Dermis blood vessel endothelial cell (primary cell): ENCODE measurements around the gene TMEM161B. TPM values are rescaled to one million over a fixed set of nuclear protein-coding genes. Genes with fewer than 3 reads are reported as not detected.
"Not testable (repeated sequence)": the region's sequence is repeated elsewhere in the genome, so short reads cannot be mapped to it uniquely, and the experiment has no call there.

Experiments used
- DNase-seq: peaks from one replicate; pipeline ENCODE4 v3.0.0; 2010
- total RNA-seq: library from RNA; depleted of rRNA; stranded (reverse); fragments of >200 nt; gene quantifications from 2 replicates; pipeline ENCODE4 v1.2.3, GENCODE V29; 2014

TMEM161B gene
- total RNA-seq, 1 donor from 2014 or later, result 12.3 TPM

DNA sequence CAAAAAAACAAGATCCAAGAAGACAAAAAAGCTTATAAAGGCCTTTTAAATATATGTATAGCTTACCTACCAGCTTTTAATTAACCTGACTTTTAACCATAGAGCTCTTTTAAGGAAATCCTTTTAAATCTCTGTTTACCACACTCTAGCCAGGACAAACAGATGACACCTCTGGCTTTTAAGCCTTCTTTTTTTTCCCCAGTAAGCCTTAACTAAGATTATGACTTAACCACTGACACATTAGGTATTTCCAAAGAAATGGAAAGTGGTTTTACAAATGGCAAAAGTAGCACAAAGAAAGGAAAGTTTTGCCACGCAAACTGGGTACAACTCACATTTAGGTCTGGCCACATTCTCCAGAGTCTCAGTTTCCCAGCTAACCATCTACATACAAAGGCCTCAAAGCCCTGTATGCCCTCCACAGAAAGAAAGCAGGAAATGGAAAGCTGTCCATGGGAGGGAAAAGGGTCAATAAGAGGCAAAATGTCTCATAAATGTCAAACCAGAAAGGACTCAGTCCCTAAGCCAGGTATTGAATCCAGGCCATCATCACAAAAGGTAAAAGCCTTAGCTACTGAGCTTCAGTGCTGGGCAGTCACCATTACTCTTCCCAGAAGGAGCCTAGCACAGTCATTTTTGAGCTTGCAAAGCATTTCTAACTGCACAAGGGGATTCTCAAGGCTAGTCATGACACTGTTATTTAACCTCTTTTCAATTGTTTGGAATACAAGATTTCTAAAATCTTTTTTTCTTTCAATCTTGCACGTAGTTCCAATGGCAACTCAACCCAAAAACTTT, 19.7 kb downstream of the TMEM161B start:
- no peak for DNase-seq

DNA sequence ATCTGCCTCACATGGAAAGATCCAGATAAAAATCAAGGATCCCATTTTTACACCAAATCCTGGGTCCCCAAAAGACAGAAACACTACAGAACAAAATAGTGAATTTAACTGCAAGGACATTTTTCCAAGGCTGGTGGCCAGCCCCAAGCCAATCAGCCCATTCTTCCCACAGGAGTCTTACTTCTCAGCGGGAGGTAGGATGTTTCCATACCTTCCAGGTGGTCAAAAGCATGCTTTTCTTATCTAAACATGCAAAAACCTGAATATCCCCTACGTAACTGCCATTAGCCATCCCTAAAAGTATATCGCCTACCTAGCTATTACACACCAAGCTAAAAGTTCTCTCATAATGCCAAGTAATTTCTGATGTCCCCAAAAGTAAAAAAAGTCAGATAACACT, 20.6 kb downstream of the TMEM161B start:
- no peak for DNase-seq

DNA sequence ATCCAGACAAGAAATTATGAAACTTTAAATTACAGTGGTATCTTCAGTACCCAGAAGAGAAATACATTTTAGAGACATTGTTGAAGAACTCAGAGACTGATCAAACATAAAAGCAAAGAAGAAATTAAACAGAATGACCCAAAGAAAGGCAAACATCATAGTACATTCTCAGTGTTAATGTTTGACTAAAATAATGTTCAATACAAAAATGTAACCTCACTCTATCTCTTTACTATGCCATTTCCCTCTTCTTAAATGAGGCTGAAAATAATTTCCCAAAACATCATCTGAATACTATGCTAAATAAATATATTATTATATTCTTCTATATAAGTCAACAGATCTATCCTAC, 22.8 kb downstream of the TMEM161B start:
- no peak for DNase-seq

DNA sequence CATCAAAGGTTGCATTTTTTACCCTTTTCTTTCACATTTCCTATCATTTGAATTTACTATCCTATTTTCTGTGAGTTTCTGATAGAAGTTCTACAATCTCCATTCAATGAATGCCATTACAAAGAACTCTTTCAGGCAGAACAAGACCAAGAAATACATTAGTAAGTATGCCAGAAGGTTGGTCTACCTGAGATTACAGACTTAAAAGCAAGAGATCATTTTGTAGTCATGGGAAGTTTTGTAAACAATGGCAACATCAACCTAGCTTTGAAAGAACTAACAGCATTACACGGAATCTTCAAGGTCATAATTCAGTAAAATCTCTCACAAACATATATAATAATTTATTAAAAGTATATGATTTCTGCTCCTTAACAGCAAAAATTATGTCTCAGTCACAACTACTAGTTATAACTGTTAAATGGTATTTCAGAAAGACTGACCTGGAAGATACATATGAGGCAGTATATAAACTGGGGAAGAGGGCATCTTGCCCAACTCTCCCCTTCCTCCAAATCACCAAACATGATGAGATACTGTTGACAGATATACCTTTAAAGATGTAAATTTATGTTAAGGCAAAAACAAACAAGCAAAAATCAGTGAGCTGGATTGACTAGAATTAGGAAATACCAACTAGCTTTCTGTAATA, 23.3 kb downstream of the TMEM161B start:
- no peak for DNase-seq

DNA sequence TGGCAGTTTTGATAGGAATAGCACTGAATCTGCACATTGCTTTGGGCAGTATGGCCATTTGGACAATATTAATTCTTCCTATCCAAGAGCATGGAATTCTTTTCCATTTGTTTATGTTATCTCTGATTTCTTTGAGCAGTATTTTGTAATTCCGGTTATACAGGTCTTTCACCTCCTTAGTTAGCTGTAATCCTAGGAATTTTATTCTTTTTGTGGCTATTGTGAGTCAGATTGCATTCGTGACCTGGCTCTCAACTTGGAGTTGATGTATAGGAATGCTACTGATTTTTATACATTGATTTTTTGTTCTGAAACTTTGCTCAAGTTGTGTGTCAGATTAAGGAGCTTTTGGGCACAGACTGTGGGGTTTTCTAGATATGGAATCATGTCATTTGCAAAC, 24.0 kb downstream of the TMEM161B start:
- DNase-seq, result no peak

DNA sequence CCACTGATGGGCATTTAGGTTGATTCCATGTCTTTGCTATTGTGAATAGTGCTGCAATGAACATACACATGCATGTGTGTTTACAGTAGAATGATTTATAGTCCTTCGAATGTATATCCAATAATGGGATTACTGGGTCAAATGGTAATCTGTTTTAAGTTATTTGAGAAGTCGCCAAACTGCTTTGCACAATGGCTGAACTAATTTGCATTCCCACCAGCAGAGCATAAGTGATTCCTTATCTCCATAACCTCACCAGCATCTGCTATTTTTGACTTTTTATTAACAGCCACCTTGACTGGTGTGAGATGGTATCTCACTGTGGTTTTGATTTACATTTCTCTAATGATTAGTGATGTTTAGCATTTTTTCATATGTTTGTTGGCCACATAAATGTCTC, 25.2 kb downstream of the TMEM161B start:
- DNase-seq, result not testable (repeated sequence)

DNA sequence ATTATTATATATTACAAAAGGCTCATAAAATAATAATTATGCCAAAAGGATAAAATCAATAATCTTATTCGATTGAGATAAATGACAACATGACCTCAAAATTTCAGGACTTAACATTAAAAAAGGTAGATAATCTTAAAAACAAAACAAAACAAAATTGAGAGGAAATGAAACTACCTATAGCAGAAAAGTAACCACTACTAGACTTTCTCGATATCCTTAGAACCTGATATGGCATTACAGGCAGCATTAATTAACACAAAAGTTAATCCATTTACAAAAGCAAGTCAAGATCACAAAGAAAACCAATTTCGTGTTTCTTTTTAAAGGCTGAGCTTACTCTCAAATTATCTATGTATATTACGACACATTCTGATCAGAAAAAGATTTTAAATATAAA, 29.9 kb downstream of the TMEM161B start:
- DNase-seq, result no peak

DNA sequence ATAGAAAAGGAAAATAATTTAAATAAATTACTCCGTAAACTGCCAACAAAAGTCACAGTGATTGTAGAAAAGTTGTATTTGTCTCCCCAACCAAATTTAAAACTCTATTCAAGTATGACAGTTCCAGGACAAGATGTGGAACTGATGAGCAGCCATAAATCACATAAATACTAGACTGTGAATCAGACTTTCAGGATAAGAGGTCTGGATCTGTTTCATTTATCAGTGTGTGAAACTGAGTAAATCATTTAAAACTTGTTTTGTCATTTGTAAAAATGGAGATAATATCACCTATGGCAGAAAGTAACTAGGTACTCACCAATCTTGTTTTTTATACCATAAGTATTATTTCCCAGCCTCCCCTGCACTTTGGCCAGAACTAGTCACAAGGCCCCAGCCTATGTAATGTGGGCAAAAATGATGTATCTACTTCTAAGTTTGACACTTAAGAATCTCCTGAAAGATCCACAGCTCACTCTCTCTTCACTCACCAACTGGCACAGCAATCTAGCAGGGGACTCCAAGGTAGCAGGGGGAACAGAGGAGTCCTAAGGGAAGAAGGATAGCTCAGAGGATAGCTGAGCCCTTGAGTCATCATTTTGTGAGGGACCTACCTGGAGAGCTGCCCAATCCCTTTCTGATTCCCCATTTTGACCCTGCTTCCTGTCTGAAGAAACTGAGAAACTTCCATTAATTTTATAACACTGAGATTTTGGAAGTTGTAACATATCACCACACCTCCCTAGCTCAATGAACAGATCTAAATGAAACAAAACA, 31.6 kb downstream of the TMEM161B start:
- DNase-seq, result no peak

DNA sequence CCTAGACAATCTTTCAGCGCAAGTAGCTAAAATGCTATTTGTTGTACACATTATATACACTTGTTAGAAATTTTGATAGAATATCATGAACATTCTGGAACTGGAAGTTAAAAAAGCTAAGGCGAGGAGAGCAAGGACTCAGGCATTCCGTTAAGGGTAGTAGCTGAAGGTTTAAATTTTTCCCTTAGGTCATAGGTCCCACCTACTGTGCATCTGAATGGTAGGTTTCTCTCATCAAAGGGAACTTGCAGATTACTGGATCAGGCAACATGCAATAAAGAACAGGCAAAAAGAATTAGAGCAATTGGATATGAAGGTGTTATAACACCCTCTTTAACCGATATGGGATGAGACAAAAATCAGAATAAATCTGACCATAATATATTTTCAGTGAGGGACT, 32.8 kb downstream of the TMEM161B start:
- DNase-seq, result no peak

DNA sequence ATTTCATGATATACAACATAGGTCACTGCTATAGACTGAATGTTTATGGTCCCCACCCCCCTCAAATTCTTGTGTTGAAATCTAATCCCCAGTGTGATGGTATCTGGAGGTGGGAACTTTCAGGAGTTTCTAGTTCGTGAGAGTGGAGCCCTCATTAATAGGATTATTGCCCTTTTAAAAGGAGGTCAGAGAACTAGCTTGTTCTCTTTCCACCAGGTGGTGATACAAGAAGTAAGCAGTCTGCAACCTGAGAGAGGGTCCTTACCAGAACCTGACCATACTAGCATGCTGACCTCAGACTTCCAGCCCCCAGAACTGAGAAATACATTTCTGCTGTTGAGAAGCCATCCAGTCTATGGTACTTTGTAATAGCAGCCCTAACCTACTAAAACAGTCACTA, 33.3 kb downstream of the TMEM161B start:
- no peak for DNase-seq

DNA sequence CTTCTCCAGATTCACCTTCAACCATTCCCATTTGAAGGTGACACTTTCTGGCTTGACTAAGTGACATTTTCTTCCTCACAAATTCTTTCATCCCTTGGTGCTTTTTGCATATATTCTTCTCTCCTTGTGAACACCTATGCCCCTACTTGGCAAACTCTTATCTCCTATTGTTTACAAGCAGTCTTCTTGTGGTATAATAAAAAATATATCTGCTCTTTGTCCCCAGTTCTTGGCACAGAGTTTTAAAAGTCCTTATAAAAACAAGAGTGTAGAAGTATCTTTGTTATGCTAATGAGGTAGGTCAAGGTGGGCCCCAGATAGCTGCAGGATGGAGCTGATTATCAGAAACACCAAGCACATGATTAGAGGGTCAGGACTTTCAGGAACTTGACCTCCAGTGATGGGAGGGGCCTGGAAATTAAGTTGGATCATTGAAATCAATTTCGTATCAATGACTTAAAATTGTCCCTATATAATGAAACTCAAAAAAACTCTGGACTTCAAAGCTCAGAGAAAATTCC, 38.0 kb downstream of the TMEM161B start:
- no peak for DNase-seq

DNA sequence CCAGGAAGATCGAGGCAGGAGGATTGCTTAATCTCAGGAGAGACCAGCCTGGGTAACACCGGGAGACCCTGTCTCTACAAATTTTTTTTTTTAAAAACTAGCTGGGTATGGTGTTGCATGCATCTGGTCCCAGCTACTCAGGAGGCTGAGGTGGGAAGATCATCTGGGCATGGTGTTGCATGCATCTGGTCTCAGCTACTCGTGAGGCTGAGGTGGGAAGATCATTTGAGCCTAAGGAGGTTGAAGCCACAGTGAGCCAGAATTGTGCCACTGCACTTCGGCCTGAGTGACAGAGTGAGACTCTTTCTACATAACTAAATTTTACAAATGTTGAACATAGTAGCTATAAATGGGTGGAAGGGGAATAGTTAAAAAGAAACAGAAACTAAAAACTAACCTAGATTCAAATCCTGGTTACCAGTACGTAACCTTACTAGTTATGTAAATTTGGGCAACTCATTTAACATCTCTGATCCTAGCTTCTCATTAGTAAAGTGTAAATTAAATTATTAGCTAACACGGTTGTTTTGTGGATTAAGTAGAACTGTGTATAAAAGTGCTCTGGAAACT, 41.7 kb downstream of the TMEM161B start:
- no peak for DNase-seq

DNA sequence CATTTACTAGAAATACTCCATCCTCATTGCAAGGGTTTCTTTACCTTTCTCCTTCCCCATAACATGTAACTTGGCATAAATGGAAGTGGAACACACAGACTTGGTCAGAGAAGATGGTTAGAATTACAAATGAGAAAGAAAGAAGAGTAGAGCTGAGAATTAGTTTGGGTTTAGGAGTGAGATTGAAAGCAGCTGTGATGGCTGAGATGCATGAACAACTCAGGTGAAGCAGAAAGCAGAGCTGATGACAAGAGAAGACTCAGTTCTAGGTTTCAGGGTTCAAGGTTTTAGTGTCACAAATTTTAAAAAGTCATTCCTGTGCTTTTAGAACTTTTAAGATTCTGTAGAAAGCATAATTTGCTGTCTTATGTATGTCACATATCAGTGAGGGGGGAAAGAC, 54.0 kb downstream of the TMEM161B start:
- no peak for DNase-seq

DNA sequence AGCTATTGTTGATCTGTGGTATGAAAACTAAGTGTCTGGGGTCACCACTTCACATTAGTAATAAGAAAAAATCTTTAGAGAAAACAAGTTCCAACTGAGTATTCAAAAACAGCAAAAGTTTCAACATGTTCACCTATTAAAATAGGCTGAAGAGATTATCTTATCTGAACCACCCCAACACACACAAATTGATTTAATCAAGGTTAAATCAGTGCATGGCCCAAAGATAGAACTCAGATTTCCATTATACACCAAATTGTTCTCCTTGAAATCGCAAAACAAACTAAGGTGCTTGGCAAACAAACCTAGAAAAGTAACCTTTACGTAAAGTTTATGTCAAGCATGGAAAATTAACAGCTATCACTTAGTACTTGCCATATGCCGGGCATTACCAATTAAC, 61.1 kb downstream of the TMEM161B start:
- no peak for DNase-seq

DNA sequence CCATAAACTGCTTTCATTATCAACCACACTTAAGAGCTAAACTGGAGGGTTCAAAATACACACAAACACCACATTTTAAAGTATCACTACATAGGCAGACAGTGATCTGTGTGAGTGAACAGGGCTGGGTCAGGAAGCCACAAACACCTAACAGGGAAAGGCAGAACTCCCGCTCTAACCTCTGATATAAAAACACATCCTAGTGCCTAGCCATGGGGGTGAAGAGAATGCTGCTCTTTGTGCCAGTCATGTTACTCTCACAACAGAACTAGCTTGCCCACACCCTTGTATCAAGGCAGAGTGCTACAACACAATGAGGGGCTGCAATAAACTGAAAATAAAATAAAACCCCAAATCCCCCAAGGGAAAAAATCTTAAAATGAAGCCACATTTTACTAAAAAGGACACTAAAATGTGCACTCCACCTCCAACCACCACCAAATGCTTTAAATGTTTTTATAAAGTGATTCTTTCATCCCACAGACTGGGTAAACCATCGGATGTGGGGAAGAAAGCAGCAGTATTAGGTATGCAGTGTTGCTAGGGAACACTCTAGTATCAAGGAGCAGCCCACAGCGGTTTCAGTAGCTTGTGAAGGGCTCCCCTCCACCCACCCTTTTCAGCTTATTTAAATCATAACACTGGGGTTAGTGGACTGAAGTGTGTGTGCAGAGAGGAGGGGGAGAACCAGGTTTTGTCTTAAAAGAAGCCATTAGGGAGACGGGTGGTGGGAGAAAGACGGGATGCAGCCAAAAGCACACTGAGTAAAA, 64.5 kb downstream of the TMEM161B start:
- no peak for DNase-seq

DNA sequence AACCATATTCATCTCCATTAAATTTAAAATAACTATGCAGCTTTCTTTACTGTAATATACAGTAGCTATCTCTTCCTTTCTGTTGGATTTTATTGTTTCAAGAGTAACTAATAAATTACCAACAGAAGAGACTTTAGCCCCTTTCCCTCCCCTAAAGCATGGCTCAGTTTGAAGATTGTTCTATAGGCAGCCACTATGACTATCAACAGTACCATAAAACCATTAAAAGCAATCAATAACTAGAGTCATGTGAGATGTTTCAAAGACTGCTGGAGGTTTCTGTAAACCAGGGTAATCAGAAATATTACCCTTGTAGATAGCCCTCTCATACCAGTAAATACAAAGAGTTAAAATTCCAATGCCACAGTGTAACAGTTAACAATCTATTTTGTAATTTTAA, 73.0 kb downstream of the TMEM161B start:
- no peak for DNase-seq

DNA sequence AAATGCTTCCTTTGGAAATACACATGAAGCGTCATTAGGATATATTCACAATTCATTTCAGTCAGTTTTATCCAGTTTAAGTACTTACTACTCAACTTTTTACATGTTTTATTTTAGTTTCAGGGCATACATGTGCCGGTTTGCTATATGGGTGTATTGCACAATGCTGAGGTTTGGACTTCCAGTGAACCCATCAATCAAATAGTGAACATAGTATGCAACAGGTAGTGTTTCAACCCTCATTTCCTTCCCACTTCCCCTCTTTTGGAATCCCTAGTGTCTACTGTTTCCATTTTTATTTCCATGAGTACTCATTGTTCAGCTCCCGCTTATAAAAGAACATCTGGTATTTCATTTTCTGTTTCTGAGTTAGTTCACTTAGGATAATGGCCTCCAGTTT, 74.7 kb downstream of the TMEM161B start:
- no peak for DNase-seq

DNA sequence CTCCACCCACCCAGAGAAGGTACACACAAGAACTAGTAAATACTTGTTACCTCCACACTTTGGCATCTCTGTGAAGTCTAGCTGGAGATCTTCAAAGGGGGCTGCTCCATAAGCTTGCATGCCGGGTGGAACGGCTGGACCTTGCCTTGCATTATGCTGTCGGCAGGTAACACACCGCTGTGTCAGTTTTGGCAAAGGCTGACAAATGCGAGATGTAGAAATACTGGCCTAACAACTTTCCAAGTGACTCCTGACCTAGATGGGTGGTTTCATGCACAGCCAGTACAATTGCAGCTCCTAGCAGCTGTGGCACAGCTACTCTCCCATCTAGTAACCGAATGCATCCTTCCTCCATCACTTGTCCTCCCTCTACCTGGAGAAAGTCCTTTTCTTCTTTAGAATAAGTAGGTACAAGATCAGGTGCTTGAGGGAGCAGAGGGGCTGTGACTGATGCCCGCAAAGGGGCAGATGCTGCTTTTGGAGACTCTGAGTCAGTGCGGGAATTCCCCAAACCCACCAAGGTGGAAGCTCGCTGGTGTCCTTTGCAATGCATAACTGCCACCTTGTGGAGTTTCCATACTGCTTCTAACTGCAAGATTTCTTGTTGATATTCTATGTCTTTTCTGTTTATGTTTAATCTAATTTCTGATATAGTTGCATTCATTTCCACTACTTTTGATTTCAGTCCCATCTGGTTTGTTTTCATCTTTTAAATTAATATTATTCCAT, 78.4 kb downstream of the TMEM161B start:
- no peak for DNase-seq

DNA sequence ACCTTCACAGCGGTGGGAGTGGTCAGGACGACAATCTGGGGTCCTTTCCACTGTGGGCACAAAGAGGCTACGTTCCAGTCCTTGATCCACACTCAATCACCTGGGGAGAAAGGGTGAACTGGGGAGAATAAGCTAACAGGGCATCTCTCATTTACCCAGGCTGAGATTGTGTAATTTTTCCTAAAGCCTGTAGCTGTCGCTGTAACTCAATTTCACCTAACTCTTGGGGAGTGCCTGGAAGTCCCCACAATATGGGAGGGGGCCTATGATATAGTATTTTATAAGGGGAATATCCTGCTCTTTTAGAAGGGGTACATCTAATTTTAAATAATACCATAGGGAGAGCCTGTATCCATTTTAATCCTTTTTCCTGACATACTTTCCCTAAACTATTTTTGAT, 79.2 kb downstream of the TMEM161B start:
- DNase-seq, result not testable (repeated sequence)

DNA sequence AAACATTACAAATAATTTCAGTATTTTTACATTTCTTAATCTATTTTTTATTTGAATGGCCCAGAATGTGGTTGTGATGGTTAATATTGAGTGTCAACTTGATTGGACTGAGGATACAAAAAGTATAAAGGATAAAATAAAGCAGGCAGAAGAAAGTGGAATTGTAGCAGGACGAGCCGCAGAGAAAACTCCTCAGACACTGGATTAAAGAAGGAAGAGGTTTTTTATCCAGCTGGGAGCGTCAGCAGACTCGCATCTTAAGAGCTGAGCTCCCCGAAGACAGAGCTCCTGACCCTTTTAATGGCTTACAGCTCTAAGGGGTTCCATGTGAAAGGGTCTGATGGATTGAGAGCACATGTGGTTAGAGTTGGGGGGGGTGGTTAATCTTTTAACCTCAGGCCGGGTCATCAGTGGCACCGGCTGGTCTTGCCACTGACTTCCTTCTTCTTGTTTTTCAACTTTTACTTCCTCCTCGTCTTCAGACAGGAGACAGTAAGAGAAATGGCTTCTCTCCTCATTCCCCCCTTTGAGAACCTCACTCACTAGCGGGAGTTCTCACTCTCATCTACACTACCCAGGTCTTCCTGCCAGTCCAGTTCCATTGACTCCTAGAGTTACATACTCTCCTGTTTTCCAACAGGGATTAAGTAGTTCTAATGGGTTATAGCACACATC, 80.0 kb downstream of the TMEM161B start:
- DNase-seq, result peak; percentile 3

DNA sequence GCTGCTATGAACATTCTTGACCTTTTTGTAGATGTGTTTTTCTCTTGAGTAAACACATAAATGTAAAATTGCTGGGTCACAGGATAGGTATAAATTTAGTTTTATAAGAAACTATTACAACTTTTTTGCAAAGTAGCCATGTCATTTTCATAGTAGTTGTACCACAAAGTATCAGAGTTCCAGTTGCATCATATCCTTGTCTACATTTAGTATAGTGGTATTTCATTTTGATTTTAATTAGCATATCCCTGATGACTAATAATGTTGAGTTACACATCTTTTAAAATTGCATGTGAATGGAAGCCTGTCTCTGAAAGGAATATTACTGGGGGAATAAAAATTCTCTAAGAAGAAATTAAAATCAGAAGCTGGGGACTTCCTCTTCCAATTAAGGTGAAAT, 85.4 kb downstream of the TMEM161B start:
- DNase-seq, result no peak
